ENCODE measurements around the gene KLHL21. TPM values are rescaled to one million over a fixed set of nuclear protein-coding genes. Genes with fewer than 3 reads are reported as not detected.
"Not testable (repeated sequence)": the region's sequence is repeated elsewhere in the genome, so short reads cannot be mapped to it uniquely, and the experiment has no call there.

Gene KLHL21
- total RNA-seq, 1 donor from 2014 or later = 27.8 TPM

DNA sequence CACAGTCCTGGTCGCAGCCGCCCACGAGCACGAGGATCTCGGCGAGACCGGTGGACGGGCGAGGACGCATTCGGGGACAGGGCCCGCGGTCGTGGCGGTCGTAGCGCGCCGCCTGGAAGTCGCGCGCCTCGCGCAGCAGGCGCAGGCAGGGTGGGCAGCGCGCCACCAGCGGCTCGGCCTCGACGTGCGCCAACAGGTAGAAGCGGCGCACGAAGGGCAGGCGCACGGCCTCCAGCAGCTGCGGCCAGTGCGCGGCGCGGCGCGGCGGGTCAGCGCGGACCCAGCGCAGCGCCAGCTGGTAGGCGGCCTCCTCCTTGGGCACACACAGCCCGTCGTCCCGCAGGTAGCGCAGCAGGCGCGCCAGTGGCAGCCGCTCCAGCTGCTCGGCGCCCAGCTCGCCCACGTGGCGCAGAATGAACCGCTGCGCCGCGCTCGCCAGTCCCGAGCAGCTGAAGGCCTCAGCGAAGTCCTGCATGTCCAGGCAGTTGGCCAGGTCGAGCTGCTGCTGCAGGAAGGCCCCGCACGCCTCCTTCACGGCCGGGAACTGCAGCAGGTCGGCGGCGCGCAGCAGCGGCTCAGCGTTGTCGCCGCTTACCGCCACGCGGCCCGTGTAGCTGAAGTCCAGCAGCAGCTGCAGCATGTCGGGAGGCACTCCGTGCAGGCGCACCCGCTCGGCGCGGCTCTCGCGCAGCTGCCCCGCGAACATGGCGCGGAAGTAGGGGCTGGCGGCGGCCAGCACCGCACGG lies 573 bp downstream of the KLHL21 start:
- H3K9me3 Mint-ChIP-seq = no peaks in the 10 kb centered on the region
- H3K27ac Mint-ChIP-seq = peak overlapping the region; percentile 89
- no peak for DNase-seq (ENCODE audit: low spot score)
- H3K27me3 Mint-ChIP-seq (ENCODE audit: insufficient read depth) = peaks cover 2% of the 10 kb centered on the region
- H3K36me3 Mint-ChIP-seq (ENCODE audit: low read depth) = peaks cover 16% of the 10 kb centered on the region
- intact Hi-C loops (cut with micrococcal nuclease) = loop anchor here (1.0 to 5.0 kb wide), 12 partner anchors 11 to 609 kb away; partner anchors contain the start of genes ACOT7, CAMTA1, ICMT and NOL9
- peaks cover 28% of the 10 kb centered on the region for H3K4me1 Mint-ChIP-seq (ENCODE audit: low read depth)
- H3K4me3 Mint-ChIP-seq = peak overlapping the region; percentile 90

DNA sequence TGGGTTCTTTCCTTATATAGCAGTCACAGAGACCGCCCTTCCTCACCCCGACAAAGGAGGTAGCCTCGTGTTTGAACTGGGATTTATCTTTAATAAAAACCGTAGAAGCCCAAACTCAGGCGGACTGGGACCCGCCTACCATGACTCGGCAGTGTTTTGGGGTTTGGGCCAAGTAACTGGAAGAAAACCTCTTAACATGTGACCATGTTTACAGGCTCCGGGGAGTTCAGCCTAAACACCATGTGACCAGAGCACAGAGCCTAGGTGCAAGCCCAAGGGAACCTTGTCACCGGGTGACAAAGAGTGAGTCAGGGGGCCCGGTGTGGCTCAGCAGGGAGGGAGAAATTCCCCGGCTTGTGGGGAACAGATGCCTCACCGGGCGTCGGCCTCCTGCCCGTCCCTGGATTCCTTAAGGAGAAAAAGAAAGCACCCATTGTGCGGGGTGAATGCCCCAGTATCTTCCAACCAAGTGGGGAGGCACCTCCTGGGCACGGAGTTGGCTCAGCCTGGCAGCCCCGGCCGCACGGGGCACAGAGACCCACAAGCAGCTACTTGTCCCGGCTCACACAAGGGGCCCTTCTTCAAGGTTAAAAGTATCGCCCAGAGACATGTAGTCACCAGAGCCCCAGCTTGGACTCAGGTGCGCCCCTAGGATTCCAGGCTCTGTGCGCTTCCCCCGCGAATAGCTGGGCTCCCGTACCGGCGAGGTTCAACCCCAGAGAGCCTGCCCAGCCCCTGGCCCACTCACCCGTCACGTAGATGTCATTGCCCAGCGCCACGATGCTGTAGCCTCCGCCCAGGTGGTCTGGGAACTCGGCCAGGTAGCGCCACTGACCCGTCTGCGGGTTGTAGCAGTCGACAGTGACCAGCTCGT lies 1.4 kb downstream of the KLHL21 start:
- Mint-ChIP-seq H3K36me3 (ENCODE audit: low read depth) (peaks cover 19% of the 10 kb centered on the region), H3K27ac (peak overlapping the region; percentile 89), H3K4me3 (peak overlapping the region; percentile 90), H3K4me1 (ENCODE audit: low read depth) (peaks cover 30% of the 10 kb centered on the region), H3K27me3 (ENCODE audit: insufficient read depth) (peaks cover 2% of the 10 kb centered on the region), H3K9me3 (no peaks in the 10 kb centered on the region)
- DNase-seq (ENCODE audit: low spot score) = peak; percentile 69
- intact Hi-C loops (cut with micrococcal nuclease) = loop anchor here (1.0 to 5.0 kb wide), 6 partner anchors 22 to 364 kb away; partner anchors contain the start of genes ACOT7, ICMT, NOL9 and ZBTB48

DNA sequence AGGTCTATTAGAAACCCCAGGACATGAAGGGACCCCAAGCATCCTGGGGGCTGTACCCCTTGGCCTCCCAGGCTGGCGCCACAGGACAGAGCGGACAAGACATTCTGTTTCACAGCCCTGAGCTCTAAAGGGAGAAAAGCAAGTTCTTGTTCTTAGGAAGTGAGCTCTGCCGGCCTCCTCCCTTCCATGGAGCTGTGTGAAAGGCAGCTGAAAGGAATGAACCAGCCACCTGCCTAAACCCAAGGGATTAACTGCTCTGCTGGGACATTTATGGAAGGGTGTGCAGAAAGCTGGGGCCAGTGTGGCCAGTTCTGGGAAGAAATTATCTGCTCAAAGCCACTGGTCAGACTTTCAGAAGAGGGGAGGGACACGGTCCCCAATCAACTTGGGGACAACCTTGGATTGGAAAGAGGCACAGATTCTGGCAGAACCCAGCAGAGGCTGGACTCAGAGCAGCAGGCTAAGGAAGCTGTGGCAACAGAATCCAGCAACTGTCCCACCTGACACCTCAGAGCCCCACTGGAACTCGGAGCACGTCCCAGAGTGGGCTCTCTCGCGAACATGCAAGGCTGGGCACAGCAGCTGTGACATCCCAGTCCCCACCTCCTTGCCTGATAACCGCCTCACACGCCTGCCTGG lies 2.1 kb downstream of the KLHL21 start:
- Mint-ChIP-seq H3K27ac (peak overlapping the region; percentile 89), H3K36me3 (ENCODE audit: low read depth) (peaks cover 23% of the 10 kb centered on the region), H3K4me1 (ENCODE audit: low read depth) (peaks cover 37% of the 10 kb centered on the region), H3K27me3 (ENCODE audit: insufficient read depth) (peaks cover 2% of the 10 kb centered on the region), H3K9me3 (no peaks in the 10 kb centered on the region), H3K4me3 (peak overlapping the region; percentile 90)
- intact Hi-C loops (cut with micrococcal nuclease) = loop anchor here (1.0 to 5.0 kb wide), 6 partner anchors 21 to 363 kb away; partner anchors contain the start of genes ACOT7, ICMT, NOL9 and ZBTB48
- no peak for DNase-seq (ENCODE audit: low spot score)

DNA sequence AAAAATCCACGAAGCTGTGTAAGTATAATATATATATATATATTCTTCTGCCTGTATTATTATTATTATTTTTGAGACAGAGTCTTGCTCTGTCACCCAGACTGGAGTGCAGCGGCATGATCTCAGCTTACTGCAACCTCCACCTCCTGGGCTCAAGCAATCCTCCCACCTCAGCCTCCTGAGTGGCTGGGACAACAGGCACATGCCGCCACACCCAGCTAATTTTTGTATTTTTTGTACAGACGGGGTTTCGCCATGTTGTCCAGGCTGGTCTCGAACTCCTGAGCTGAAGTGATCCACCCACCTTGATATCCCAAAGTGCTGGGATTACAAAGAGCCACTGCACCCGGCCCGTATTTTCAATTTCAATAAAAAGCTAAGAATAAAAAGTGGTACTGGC lies 2.7 kb downstream of the KLHL21 start:
- H3K9me3 Mint-ChIP-seq; H3K27me3 Mint-ChIP-seq (ENCODE audit: insufficient read depth); DNase-seq (ENCODE audit: low spot score): not testable (repeated sequence)
- peaks cover 38% of the 10 kb centered on the region for H3K4me1 Mint-ChIP-seq (ENCODE audit: low read depth)
- H3K36me3 Mint-ChIP-seq (ENCODE audit: low read depth) = peaks cover 28% of the 10 kb centered on the region
- peak overlapping the region; percentile 89 for H3K27ac Mint-ChIP-seq
- peak overlapping the region; percentile 90 for H3K4me3 Mint-ChIP-seq
- intact Hi-C loops (cut with micrococcal nuclease) = loop anchor here (5.0 kb wide), 3 partner anchors 142 to 363 kb away; partner anchors contain the start of genes ACOT7 and ICMT

DNA sequence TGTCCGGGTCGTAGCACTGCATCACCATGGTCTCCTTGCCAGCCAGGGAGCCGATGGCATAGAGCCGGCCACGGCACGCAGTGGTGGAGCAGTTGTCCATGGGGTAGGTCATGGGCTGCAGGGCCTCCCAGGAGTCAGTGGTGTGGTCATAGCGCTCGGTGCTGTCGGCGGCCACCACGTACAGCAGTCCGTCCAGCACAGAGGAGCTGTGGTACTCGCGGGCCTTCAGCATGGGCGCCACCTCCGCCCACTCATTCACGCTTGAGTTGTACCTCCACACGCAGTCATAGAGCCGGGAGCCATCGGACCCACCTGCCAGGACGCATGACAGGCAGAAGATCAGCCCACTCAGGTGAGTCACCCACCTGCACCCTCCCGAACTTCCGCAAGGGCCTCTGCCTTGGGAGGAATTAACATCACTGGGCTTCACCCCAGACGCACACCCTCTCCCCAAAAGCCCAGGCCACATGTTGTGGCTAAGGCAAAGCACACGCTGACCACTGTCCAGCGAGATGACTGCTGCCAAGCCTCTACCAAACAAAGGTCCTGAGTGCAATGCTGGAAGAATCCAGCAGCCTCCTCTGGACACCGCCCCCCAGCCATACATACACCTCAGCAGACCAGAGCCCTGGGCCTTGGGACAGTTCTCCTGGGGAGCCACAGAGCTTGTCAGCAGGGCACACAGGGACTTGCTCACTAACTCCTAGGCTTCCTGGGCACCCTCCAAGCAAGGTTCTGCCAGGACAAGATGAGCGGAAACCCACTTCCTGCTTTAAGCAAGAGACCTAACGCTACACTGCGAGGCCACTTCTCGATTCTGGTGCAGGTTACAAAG lies 3.3 kb downstream of the KLHL21 start:
- peaks cover 37% of the 10 kb centered on the region for H3K4me1 Mint-ChIP-seq (ENCODE audit: low read depth)
- peak overlapping the region; percentile 90 for H3K4me3 Mint-ChIP-seq
- peak overlapping the region; percentile 89 for H3K27ac Mint-ChIP-seq
- peaks cover 32% of the 10 kb centered on the region for H3K36me3 Mint-ChIP-seq (ENCODE audit: low read depth)
- no peaks in the 10 kb centered on the region for H3K9me3 Mint-ChIP-seq
- peak; percentile 38 for DNase-seq (ENCODE audit: low spot score)
- H3K27me3 Mint-ChIP-seq (ENCODE audit: insufficient read depth) = no peaks in the 10 kb centered on the region
- intact Hi-C loops (cut with micrococcal nuclease) = no loop called here

DNA sequence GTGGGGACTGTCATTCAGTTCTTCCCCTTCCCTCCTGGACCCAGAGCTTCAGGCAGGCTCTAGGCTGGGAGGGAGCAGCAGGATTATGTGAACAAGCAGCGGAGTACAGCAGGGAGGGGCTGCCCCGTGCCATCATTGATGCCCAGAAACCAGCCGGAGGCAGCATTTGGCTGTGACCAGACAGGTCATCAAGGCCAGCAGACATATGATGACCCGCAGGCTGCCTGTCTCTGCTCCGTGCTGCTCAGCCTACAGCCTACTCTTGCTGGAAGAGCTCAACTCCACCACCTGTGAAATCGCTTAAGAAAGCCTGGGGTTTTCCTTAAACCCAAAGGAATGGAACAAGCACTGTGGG lies 4.9 kb downstream of the KLHL21 start:
- no peak overlapping the region for H3K4me3 Mint-ChIP-seq
- peaks cover 38% of the 10 kb centered on the region for H3K36me3 Mint-ChIP-seq (ENCODE audit: low read depth)
- H3K27ac Mint-ChIP-seq = no peak overlapping the region
- DNase-seq (ENCODE audit: low spot score) = no peak
- H3K27me3 Mint-ChIP-seq (ENCODE audit: insufficient read depth) = no peaks in the 10 kb centered on the region
- H3K9me3 Mint-ChIP-seq = no peaks in the 10 kb centered on the region
- intact Hi-C loops (cut with micrococcal nuclease) = no loop called here
- H3K4me1 Mint-ChIP-seq (ENCODE audit: low read depth) = peaks cover 26% of the 10 kb centered on the region

DNA sequence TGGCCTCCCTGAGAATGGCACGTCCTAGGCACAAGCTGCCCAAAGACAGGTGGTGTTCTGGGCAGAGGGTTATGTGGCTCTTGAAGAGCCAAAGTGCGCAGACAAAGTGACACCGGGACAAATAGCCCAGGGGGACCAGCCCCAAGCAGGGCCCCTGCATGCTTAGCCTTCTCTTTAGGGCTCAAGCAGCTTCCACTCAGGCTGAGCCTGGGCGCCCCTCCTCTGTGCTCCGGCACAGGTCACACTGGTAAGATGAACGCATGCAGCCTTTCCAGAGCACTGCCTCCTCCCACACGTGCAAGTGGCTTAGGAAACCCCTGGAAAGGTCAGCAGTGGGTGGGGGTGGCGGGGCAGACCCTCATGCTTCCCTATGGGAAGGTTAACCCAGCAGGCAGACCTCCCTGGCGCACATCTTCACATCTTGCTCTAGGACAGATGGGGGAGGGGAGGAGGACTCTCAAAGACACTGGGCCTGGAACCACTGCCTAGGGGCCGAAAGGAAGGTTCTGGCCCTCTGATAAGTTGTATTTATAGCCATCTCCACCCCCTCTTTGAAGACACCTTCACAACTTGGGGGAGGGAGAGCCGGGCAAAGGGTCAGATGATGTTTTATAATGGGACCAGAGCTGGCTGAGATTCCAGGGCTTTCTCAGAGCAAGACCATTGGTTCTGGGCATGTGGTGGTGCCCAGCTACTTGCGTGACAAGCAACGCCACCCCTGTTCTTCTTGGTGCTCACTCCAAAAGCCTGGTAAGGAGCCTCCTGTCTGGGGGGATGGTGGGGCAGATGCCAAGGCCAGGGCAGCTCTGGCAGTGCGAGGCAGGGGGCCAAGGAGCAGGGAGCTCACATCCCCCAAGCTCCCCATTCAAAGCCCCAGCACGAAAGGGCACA lies 5.5 kb downstream of the KLHL21 start:
- Mint-ChIP-seq H3K9me3 (no peaks in the 10 kb centered on the region), H3K27me3 (ENCODE audit: insufficient read depth) (no peaks in the 10 kb centered on the region), H3K36me3 (ENCODE audit: low read depth) (peaks cover 38% of the 10 kb centered on the region), H3K4me1 (ENCODE audit: low read depth) (peaks cover 26% of the 10 kb centered on the region), H3K27ac (no peak overlapping the region), H3K4me3 (no peak overlapping the region)
- intact Hi-C loops (cut with micrococcal nuclease) = no loop called here
- DNase-seq (ENCODE audit: low spot score) = no peak

DNA sequence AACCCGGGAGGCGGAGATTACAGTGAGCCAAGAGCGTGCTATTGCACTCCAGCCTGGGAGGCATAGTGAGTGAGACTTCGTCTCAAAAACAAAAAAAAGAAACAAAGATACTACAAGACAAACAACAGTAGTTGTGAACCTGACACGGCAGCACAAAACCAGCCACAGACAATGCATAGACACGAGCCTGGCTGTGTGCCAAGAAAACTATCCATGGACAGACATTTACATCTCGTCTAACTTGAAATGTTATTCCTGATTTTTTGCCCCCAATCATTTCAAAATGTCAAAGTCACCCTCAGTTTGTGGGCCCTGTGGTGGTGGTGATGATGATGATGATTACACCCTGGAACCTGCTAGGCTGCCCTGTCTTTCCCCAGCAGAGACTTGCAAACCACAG lies 6.3 kb downstream of the KLHL21 start:
- H3K27me3 Mint-ChIP-seq (ENCODE audit: insufficient read depth) = no peaks in the 10 kb centered on the region
- no peak for DNase-seq (ENCODE audit: low spot score)
- no peak overlapping the region for H3K27ac Mint-ChIP-seq
- intact Hi-C loops (cut with micrococcal nuclease) = no loop called here
- H3K9me3 Mint-ChIP-seq = no peaks in the 10 kb centered on the region
- H3K4me1 Mint-ChIP-seq (ENCODE audit: low read depth) = peaks cover 26% of the 10 kb centered on the region
- H3K4me3 Mint-ChIP-seq = no peak overlapping the region
- H3K36me3 Mint-ChIP-seq (ENCODE audit: low read depth) = peaks cover 38% of the 10 kb centered on the region

DNA sequence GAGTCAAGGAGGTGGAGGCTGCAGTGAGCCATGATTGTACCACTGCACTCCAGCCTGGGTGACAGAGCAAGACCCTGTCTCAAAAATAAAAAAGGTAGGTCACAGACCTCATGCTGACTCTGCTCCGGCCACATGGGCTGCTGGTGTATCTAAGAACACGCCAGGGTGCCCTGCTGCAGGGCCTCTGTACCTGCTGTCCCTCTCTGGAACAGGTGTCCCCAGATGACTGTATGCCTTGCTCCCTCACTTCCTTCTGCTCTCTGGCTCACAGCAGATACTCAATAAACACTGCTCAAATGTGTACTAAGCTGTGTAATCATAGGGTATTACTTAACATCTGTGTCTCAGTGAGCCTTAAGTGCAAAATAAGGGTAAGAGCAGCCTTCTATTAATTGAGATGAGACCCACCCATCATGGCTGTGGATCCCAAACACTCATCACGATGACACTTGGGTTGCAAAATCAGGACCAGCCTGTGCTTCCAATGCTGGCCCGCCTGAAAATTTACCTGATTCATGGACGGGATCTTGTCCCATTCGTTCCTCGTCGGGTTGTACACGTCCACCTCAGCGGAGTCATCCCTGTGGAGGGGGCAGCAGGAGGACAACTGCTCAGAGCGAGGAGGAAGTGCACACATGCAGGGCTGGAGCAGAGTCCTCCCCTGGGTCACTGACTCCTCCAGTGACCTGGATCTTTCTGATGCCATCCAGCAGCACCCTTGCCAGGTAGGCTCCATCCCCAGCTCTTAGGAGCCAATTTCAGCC lies 7.5 kb downstream of the KLHL21 start:
- H3K9me3 Mint-ChIP-seq = no peaks in the 10 kb centered on the region
- no peak overlapping the region for H3K4me3 Mint-ChIP-seq
- no peak overlapping the region for H3K27ac Mint-ChIP-seq
- peaks cover 22% of the 10 kb centered on the region for H3K4me1 Mint-ChIP-seq (ENCODE audit: low read depth)
- intact Hi-C loops (cut with micrococcal nuclease) = no loop called here
- no peak for DNase-seq (ENCODE audit: low spot score)
- H3K27me3 Mint-ChIP-seq (ENCODE audit: insufficient read depth) = no peaks in the 10 kb centered on the region
- peaks cover 37% of the 10 kb centered on the region for H3K36me3 Mint-ChIP-seq (ENCODE audit: low read depth)

DNA sequence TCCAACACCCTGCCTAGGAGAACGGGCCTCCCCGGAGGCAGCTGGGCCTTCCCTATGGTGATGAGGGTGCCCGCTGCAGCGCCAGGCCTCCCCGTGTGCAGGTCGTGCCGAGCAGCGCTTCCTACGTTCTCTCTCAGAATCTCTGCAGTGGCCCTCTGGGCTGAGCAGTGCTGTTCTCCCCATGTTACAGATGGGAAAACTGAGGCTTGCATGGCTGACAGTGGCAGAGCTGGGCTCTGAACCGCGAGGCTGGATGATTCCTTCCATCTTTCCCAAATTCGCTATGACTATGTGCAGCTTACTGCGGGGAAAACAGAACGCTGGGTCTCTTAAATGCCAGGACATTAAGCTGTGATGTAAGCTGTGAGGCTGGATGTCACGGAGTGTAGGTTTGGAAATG lies 8.9 kb downstream of the KLHL21 start:
- H3K4me1 Mint-ChIP-seq (ENCODE audit: low read depth) = peaks cover 11% of the 10 kb centered on the region
- H3K27ac Mint-ChIP-seq = no peak overlapping the region
- no peaks in the 10 kb centered on the region for H3K9me3 Mint-ChIP-seq
- no peak for DNase-seq (ENCODE audit: low spot score)
- no peak overlapping the region for H3K4me3 Mint-ChIP-seq
- intact Hi-C loops (cut with micrococcal nuclease) = no loop called here
- no peaks in the 10 kb centered on the region for H3K27me3 Mint-ChIP-seq (ENCODE audit: insufficient read depth)
- H3K36me3 Mint-ChIP-seq (ENCODE audit: low read depth) = peaks cover 30% of the 10 kb centered on the region
